Esophagus squamous epithelium (tissue), 4 donors: ENCODE results near the gene KDM3A.

Experiments
- POLR2A ChIP-seq, 4 donors: fragments of 450-650 bp; IDR thresholded peaks; one replicate each; pipeline ENCODE4 v1.6.1; 2017; ENCODE audit warnings: antibody characterized with exemption in 4 of 4, mild to moderate bottlenecking in 4 of 4, moderate library complexity in 3 of 4
- TF ChIP-seq, protein P1 (sequence below), 6 experiments: fragments of 450-650 bp in 4 of 6; fragments of 200-600 bp in 2 of 6; sonication (generic) in 2 of 6; IDR thresholded peaks; one replicate each; pipeline ENCODE4 v1.5.1; 2016 to 2019; ENCODE audit warnings: antibody characterized with exemption in 6 of 6, mild to moderate bottlenecking in 4 of 6, moderate library complexity in 4 of 6

GRCh38 chr2:86400321-86400720, 40.9 kb upstream of the KDM3A start:
- TF ChIP-seq, protein P1, sequence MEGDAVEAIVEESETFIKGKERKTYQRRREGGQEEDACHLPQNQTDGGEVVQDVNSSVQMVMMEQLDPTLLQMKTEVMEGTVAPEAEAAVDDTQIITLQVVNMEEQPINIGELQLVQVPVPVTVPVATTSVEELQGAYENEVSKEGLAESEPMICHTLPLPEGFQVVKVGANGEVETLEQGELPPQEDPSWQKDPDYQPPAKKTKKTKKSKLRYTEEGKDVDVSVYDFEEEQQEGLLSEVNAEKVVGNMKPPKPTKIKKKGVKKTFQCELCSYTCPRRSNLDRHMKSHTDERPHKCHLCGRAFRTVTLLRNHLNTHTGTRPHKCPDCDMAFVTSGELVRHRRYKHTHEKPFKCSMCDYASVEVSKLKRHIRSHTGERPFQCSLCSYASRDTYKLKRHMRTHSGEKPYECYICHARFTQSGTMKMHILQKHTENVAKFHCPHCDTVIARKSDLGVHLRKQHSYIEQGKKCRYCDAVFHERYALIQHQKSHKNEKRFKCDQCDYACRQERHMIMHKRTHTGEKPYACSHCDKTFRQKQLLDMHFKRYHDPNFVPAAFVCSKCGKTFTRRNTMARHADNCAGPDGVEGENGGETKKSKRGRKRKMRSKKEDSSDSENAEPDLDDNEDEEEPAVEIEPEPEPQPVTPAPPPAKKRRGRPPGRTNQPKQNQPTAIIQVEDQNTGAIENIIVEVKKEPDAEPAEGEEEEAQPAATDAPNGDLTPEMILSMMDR (IDR thresholded peaks at IDR 0.05), result no peak
- TF ChIP-seq POLR2A (IDR thresholded peaks at IDR 0.05), result no peak
